Activated CD8-positive, alpha-beta memory T cell treated with anti-CD3 and anti-CD28 coated beads, Interleukin-2, amount 50 U/mL, for 24 hours (primary cell): Measurements from ENCODE around the gene PAF1.
"Not testable (repeated sequence)": the region's sequence is repeated elsewhere in the genome, so short reads cannot be mapped to it uniquely, and the experiment has no call there.

ENCODE experiments used
- DNase-seq: peaks from one replicate; pipeline ENCODE4 v3.0.0-alpha.2; 2020; ENCODE audit errors: extremely low read depth

The PAF1 gene

GRCh38 chr19:39382991-39383828 lies 7.7 kb downstream of the PAF1 start:
- no peak for DNase-seq

GRCh38 chr19:39381910-39382611 lies 8.8 kb downstream of the PAF1 start:
- DNase-seq: no peak

- no peak for DNase-seq
These were observed 10.1 kb downstream of the PAF1 start for GRCh38 chr19:39380521-39381502.

GRCh38 chr19:39379865-39380396 lies 11.0 kb downstream of the PAF1 start:
- no peak for DNase-seq

- DNase-seq: not testable (repeated sequence)
These were observed 11.5 kb downstream of the PAF1 start for GRCh38 chr19:39379366-39379765.

GRCh38 chr19:39377373-39378362 lies 13.2 kb downstream of the PAF1 start:
- DNase-seq: no peak

GRCh38 chr19:39375929-39376328 lies 15.0 kb downstream of the PAF1 start:
- DNase-seq: no peak

GRCh38 chr19:39372941-39373340 lies 18.0 kb downstream of the PAF1 start:
- DNase-seq: no peak

- no peak for DNase-seq
These were observed 18.7 kb downstream of the PAF1 start for GRCh38 chr19:39372047-39372802.

GRCh38 chr19:39370735-39371134 lies 20.2 kb downstream of the PAF1 start:
- DNase-seq: no peak

- no peak for DNase-seq
These were observed 21.7 kb downstream of the PAF1 start for GRCh38 chr19:39369200-39369599.

- DNase-seq: no peak
These were observed 25.4 kb downstream of the PAF1 start for GRCh38 chr19:39365531-39365930.

GRCh38 chr19:39363901-39364457 lies 26.9 kb downstream of the PAF1 start:
- DNase-seq: no peak

- DNase-seq: no peak
These were observed 27.9 kb downstream of the PAF1 start for GRCh38 chr19:39362682-39363657.

GRCh38 chr19:39360599-39360998 lies 30.3 kb downstream of the PAF1 start:
- no peak for DNase-seq

- DNase-seq: no peak
These were observed 31.9 kb downstream of the PAF1 start for GRCh38 chr19:39359026-39359425.

- no peak for DNase-seq
These were observed 34.3 kb downstream of the PAF1 start for GRCh38 chr19:39356647-39357046.

GRCh38 chr19:39356073-39356472 lies 34.8 kb downstream of the PAF1 start:
- DNase-seq: no peak
